Measurements from ENCODE around the gene SBF2. TPM values are rescaled to one million over a fixed set of nuclear protein-coding genes. Genes with fewer than 3 reads are reported as not detected.

Gene SBF2
- total and polyA plus RNA-seq, 2 of the 13 experiments (the other 11 are each of a cell fraction or from before 2014, with no cell fraction given) = 24.0 to 45.8 TPM

DNA sequence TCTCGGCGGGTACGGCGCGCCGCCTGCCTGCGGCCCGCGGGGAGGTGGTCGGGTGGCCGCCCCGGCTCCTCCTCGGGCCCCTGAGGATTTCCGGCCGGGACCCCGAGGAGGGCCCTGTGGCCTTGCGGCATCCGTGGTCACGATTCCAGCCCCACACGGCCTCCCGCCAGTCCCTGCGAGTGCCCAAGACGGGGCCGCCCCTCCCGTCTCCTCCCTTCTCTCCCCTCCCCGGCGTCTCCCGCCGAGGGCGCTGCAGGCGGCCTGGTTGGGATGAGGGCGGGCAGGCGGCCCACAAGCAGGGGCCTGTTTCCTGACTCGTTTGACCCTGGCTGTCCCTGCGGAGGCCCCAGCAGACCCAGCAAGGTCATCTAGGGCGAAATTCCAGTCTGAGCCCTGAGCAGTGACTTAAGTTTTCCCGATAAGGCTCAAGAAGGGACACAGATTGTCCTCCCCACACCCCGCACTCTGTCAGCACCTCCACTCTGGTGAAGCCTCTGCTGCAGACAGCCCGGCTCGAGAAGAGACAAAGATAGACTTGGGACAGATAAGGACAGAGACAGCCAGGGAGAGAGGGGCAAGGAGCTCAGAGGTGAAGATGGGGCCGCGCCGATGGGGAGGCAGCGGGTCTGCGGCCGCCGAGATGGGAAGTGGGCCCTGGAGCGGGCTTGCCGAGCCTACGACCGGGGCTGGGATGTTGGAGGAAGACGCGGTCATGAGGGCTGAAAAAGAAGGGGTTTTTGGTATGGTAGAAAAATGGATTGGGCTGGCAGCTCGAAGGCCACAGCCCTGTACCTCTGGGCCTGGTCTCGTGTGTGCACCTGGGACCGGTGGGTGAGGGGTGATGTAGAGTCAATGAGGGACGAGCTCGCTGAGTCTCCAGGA, 535.1 kb downstream of the SBF2 start (continued):
- TF ChIP-seq SCMH1 (CRISPR knock-in tag; IDR thresholded peaks at IDR 0.05; ENCODE audit: borderline replicate concordance) = no peak
- TF ChIP-seq, protein P1, sequence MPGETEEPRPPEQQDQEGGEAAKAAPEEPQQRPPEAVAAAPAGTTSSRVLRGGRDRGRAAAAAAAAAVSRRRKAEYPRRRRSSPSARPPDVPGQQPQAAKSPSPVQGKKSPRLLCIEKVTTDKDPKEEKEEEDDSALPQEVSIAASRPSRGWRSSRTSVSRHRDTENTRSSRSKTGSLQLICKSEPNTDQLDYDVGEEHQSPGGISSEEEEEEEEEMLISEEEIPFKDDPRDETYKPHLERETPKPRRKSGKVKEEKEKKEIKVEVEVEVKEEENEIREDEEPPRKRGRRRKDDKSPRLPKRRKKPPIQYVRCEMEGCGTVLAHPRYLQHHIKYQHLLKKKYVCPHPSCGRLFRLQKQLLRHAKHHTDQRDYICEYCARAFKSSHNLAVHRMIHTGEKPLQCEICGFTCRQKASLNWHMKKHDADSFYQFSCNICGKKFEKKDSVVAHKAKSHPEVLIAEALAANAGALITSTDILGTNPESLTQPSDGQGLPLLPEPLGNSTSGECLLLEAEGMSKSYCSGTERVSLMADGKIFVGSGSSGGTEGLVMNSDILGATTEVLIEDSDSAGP (CRISPR knock-in tag; IDR thresholded peaks at IDR 0.05; ENCODE audit: borderline replicate concordance) = peak; percentile 46; the same call in 1 of the 2 replicates
- no peak for TF ChIP-seq FOXO1 (CRISPR knock-in tag; IDR thresholded peaks at IDR 0.05)
- TF ChIP-seq ZNF775 (CRISPR knock-in tag; IDR thresholded peaks at IDR 0.05; ENCODE audit: borderline replicate concordance) = no peak
- 0 out of 2 replicates have a peak, but pooled peaks have one; percentile 69 for TF ChIP-seq ARID2 (CRISPR knock-in tag; IDR thresholded peaks at IDR 0.05; ENCODE audit: borderline replicate concordance)
- TF ChIP-seq ASH2L (IDR thresholded peaks at IDR 0.05; ENCODE audit: insufficient read length, low read depth, low read length) = peak; percentile 64
- 0 out of 2 replicates have a peak, but pooled peaks have one; percentile 33 for TF ChIP-seq ZMYM2 (CRISPR knock-in tag; IDR thresholded peaks at IDR 0.05)
- TF ChIP-seq STAG1 (CRISPR knock-in tag; IDR thresholded peaks at IDR 0.05) = peak; percentile 45
- TF ChIP-seq ZNF264 (CRISPR knock-in tag; IDR thresholded peaks at IDR 0.05) = 0 out of 2 replicates have a peak, but pooled peaks have one; percentile 15
- TF ChIP-seq MAZ (IDR thresholded peaks at IDR 0.05; ENCODE audit: borderline replicate concordance, low read depth, low read length) = peak; percentile 62; the same call in 1 of the 2 replicates
- TF ChIP-seq MAZ (CRISPR knock-in tag; IDR thresholded peaks at IDR 0.05; ENCODE audit: low read depth) = no peak
- no peak for TF ChIP-seq EZH2 (conservative IDR thresholded peaks at IDR 0.05; ENCODE audit: low read depth, low read length)
- no peak for TF ChIP-seq ZNF652 (CRISPR knock-in tag; IDR thresholded peaks at IDR 0.05; ENCODE audit: borderline replicate concordance, low read depth)
- no peak for TF ChIP-seq ZBTB7B (CRISPR knock-in tag; IDR thresholded peaks at IDR 0.05)
- TF ChIP-seq SNAPC5 (CRISPR knock-in tag; IDR thresholded peaks at IDR 0.05; ENCODE audit: borderline replicate concordance) = peak; percentile 45; the same call in 1 of the 2 replicates
- peak; percentile 48; the same call in 1 of the 2 replicates for TF ChIP-seq ZNF232 (CRISPR knock-in tag; IDR thresholded peaks at IDR 0.05; ENCODE audit: borderline replicate concordance)
- TF ChIP-seq THAP9 (CRISPR knock-in tag; IDR thresholded peaks at IDR 0.05; ENCODE audit: borderline replicate concordance) = peak; percentile 30; the same call in 1 of the 2 replicates
- TF ChIP-seq LCORL (IDR thresholded peaks at IDR 0.05) = no peak
- peak; percentile 48; the same call in 1 of the 2 replicates for TF ChIP-seq LCORL (CRISPR knock-in tag; IDR thresholded peaks at IDR 0.05)
- peak; percentile 60 for TF ChIP-seq ZNF292 (CRISPR knock-in tag; IDR thresholded peaks at IDR 0.05; ENCODE audit: borderline replicate concordance, low read depth)
- peak; percentile 43 for TF ChIP-seq HNRNPK (IDR thresholded peaks at IDR 0.05; ENCODE audit: low read depth, low read length, poor library complexity, severe bottlenecking)
- TF ChIP-seq ZNF547 (CRISPR knock-in tag; IDR thresholded peaks at IDR 0.05) = no peak; the same call in 1 of the 2 replicates
- no peak; the same call in 1 of the 2 replicates for TF ChIP-seq ZNF607 (CRISPR knock-in tag; IDR thresholded peaks at IDR 0.05; ENCODE audit: borderline replicate concordance)
- peak; percentile 95 for TF ChIP-seq RXRA (CRISPR knock-in tag; IDR thresholded peaks at IDR 0.05)
- TF ChIP-seq SSRP1 (CRISPR knock-in tag; IDR thresholded peaks at IDR 0.05) = no peak
- no peak for TF ChIP-seq DNMT3B (CRISPR knock-in tag; conservative IDR thresholded peaks at IDR 0.05)
